Muscle layer of duodenum (tissue), 2 donors: ENCODE measurements around the gene C1orf74.
A peak's percentile ranks its signal among the peaks of the same experiment; 100 is the strongest.

Experiments
- H3K27ac ChIP-seq: one replicate; pipeline ENCODE4 v1.7.0; 2013; ENCODE audit warnings: mild to moderate bottlenecking, low read length
- H3K27me3 ChIP-seq: one replicate; pipeline ENCODE4 v1.7.0; 2013; ENCODE audit warnings: low read depth, mild to moderate bottlenecking, control low read depth, low read length
- H3K36me3 ChIP-seq, 2 donors: one replicate each; pipeline ENCODE4 v1.7.0; 2013; ENCODE audit warnings: low read length in 2 of 2, control low read depth in 1 of 2, mild to moderate bottlenecking in 1 of 2; ENCODE audit not compliant: insufficient read depth in 2 of 2, control insufficient read depth in 1 of 2
- H3K4me1 ChIP-seq, 2 donors: one replicate each; pipeline ENCODE4 v1.7.0; 2013; ENCODE audit warnings: low read length in 2 of 2, mild to moderate bottlenecking in 2 of 2, control low read depth in 1 of 2, moderate library complexity in 1 of 2; ENCODE audit not compliant: insufficient read depth in 2 of 2, control insufficient read depth in 1 of 2
- H3K4me3 ChIP-seq, 2 donors: one replicate each; pipeline ENCODE4 v1.7.0; 2013; ENCODE audit warnings: low read length in 2 of 2, low read depth in 1 of 2, mild to moderate bottlenecking in 1 of 2
- H3K9me3 ChIP-seq, 2 donors: one replicate each; pipeline ENCODE4 v1.7.0; 2013; ENCODE audit warnings: low read length in 2 of 2, control low read depth in 1 of 2, mild to moderate bottlenecking in 1 of 2; ENCODE audit not compliant: control insufficient read depth in 1 of 2
- donor health status: healthy.

The C1orf74 gene

DNA sequence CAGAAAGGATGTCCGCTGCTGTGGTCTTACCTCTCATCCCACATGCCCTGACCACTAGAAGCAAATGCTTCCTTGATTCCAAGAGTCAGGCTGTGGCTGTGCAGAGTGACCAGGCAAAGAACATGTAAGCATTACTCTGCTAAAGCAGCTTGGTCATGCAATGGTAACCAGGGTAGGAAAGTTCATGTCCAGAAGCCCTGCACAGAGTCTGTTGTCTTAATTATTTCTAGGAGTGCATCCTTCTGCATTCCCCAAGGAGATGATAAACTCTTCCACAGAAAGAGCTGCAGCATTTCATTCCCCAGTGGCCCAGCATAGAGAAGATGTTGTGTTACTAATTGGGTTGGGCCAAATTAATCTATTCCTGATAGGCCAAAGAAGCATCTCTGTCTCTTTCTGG lies 33.3 kb upstream of the C1orf74 start:
- H3K27ac ChIP-seq, result no peak overlapping the region
- H3K27me3 ChIP-seq, result no peaks in the 10 kb centered on the region
- H3K4me3 ChIP-seq, result no peak overlapping the region
- H3K4me1 ChIP-seq, result no peaks in the 10 kb centered on the region
- no peaks in the 10 kb centered on the region for H3K9me3 ChIP-seq
- no peaks in the 10 kb centered on the region for H3K36me3 ChIP-seq

DNA sequence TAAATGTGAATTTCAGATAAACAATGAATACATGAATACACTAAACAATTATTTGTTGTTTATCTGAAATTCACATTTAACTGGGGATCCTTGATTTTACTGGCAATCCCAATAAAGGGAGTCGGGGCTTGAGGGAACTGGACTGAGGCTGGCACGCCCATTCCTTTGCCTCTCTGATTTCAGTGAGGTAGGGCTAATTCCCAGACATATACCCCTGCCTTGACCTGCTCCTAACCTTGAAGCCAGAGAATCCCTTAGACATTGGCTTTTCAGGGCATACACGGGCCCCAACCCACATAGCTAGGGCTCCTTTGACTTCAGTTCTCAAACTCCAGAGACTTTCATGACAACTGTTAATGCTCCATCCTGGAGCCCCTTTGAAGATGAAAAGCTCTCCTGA lies 32.6 kb upstream of the C1orf74 start:
- H3K9me3 ChIP-seq, result no peaks in the 10 kb centered on the region
- no peaks in the 10 kb centered on the region for H3K27me3 ChIP-seq
- H3K4me1 ChIP-seq, result no peaks in the 10 kb centered on the region
- H3K36me3 ChIP-seq, result no peaks in the 10 kb centered on the region
- no peak overlapping the region for H3K27ac ChIP-seq
- H3K4me3 ChIP-seq, result no peak overlapping the region

DNA sequence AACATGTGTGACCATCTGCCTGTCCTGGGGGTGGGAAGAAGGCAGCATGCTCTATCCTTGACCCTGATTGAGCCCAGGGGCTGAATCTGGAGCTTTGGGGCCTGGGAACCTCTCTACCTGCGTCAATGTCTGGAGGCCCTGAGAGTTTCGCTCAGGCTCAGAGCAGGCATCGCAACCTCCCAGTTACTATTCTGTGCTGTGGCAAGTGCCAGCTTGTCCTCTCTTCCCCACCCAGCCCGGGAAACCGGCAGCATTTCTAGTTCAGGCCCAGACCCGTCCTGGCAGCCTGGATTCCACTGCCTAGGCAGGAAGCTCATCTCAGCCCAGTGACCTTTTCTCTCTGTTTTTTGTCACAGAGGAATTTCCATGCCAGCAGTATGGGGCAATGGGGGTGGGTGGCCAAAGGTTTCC lies 31.6 kb upstream of the C1orf74 start:
- no peaks in the 10 kb centered on the region for H3K4me1 ChIP-seq
- no peak overlapping the region for H3K27ac ChIP-seq
- no peaks in the 10 kb centered on the region for H3K36me3 ChIP-seq
- no peaks in the 10 kb centered on the region for H3K9me3 ChIP-seq
- no peaks in the 10 kb centered on the region for H3K27me3 ChIP-seq
- no peak overlapping the region for H3K4me3 ChIP-seq

DNA sequence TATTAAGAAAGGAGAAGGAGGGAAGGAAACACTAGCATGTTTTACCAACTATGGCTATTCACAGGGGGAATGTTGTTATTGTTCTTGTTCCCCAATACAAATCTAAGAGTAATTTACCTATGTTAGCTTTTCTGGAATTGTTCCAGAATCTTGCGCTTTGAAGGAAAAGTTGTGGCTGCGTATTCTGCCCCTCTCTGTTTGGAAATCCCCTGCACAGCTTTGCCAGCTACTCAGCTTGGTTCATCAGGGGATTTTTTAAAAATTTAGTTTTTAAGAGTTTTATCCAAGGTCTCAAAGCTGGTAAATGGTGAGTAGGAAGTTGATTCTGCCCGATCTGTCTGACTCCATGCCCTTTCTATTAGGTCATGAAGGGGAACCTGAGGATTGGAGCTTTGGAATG lies 31.1 kb upstream of the C1orf74 start:
- H3K9me3 ChIP-seq, result no peaks in the 10 kb centered on the region
- H3K27ac ChIP-seq, result no peak overlapping the region
- H3K4me1 ChIP-seq, result no peaks in the 10 kb centered on the region
- H3K4me3 ChIP-seq, result no peak overlapping the region
- no peaks in the 10 kb centered on the region for H3K27me3 ChIP-seq
- no peaks in the 10 kb centered on the region for H3K36me3 ChIP-seq

- H3K9me3 ChIP-seq, result no peaks in the 10 kb centered on the region
- H3K27me3 ChIP-seq, result no peaks in the 10 kb centered on the region
- no peaks in the 10 kb centered on the region for H3K4me1 ChIP-seq
- H3K4me3 ChIP-seq, result no peak overlapping the region
- H3K27ac ChIP-seq, result no peak overlapping the region
- H3K36me3 ChIP-seq, result no peaks in the 10 kb centered on the region
Observed at GRCh38 chr1:209813902-209814301, 29.5 kb upstream of the C1orf74 start.

DNA sequence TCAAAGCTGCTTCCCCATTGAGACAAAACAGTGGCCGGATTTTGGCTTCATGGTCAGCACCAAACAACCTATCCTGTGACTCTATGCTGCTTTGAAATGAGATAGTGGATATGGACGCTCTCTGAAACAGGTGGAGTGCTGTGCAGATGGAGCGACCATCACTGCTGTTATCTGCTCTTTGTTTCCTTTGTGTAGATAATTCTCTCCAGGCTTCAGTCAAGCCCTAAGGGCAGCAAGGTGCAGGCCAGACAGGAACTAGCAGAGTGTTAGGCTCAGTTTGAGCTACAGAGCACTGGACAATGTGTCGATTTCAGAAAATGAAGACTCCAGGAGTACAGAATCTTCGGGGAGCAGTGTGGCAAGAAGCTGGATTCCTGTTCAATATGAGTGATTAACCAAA lies 26.4 kb upstream of the C1orf74 start:
- Histone ChIP-seq H3K9me3 (no peaks in the 10 kb centered on the region), H3K4me3 (no peak overlapping the region), H3K27ac (no peak overlapping the region), H3K4me1 (peaks cover 0 to 6% of the 10 kb centered on the region in 2 donors), H3K27me3 (no peaks in the 10 kb centered on the region), H3K36me3 (no peaks in the 10 kb centered on the region)

DNA sequence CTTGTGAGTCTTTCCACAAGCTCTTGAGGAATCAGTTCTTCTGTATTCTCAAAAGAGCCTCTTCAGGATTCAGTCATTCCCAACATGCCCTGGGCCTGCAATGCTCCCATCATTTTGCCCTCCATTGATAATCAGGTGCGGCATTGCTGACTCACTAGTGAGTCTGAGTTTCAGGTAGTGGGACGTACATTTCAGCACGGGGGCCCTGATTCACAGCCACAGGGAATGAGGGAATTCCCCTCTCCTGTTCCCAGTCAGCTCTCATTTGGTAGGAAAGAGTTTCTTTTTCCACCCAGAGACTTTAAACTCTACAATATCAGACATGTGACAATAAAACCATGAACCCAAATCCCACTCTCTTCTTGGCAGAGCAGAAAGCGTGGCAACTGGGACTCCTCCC lies 25.3 kb upstream of the C1orf74 start:
- Histone ChIP-seq H3K27ac (no peak overlapping the region), H3K4me1 (peaks cover 0 to 6% of the 10 kb centered on the region in 2 donors), H3K27me3 (no peaks in the 10 kb centered on the region), H3K4me3 (no peak overlapping the region), H3K9me3 (no peaks in the 10 kb centered on the region), H3K36me3 (no peaks in the 10 kb centered on the region)

DNA sequence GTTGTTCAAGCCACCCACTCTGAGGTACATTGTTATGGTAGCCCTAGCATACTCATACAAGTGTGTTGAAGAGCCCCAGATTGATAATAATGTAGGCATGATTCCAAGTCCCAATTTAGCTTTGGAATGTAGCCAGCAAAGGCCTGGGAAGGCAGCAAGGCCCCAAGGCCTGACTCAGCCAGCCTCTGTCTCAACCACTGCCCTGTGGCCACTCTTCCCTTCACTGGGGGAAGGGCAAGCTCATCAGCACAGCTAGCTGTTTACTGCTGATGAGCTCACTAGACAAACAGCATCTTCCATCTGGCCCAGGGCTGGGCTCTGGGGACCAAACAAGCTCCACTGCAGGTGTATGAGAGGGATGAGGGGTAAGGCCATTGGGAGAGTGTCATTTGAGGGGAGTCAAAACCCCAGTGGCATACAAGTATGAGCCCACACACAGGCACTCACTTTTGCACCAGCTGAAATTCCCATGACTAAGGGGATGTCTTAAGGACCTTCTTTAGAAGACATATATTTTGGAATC lies 23.8 kb upstream of the C1orf74 start:
- no peak overlapping the region for H3K4me3 ChIP-seq
- no peaks in the 10 kb centered on the region for H3K36me3 ChIP-seq
- peaks cover 0 to 6% of the 10 kb centered on the region in 2 donors for H3K4me1 ChIP-seq
- H3K27me3 ChIP-seq, result no peaks in the 10 kb centered on the region
- H3K27ac ChIP-seq, result no peak overlapping the region
- no peaks in the 10 kb centered on the region for H3K9me3 ChIP-seq

- H3K9me3 ChIP-seq, result no peaks in the 10 kb centered on the region
- peaks cover 0 to 6% of the 10 kb centered on the region in 2 donors for H3K4me1 ChIP-seq
- H3K27ac ChIP-seq, result no peak overlapping the region
- H3K4me3 ChIP-seq, result no peak overlapping the region
- no peaks in the 10 kb centered on the region for H3K27me3 ChIP-seq
- no peaks in the 10 kb centered on the region for H3K36me3 ChIP-seq
Observed at GRCh38 chr1:209807509-209807908, 23.1 kb upstream of the C1orf74 start.

GRCh38 chr1:209805875-209806760 lies 21.8 kb upstream of the C1orf74 start, which contains the start of gene IRF6:
IRF6 (minus strand) TSS chr1:209806142; CDS start chr1:209801413, 4,729 bp downstream.
- Histone ChIP-seq H3K36me3 (no peaks in the 10 kb centered on the region), H3K27me3 (no peaks in the 10 kb centered on the region), H3K27ac (peak within 1 kb of the TSS; percentile 91), H3K4me1 (peaks cover 0 to 10% of the 10 kb centered on the region in 2 donors), H3K4me3 (peak within 1 kb of the TSS; percentile 45 to 61), H3K9me3 (no peaks in the 10 kb centered on the region)

GRCh38 chr1:209805341-209805781 lies 21.0 kb upstream of the C1orf74 start:
- Histone ChIP-seq H3K27ac (peak overlapping the region; percentile 91), H3K4me1 (peaks cover 0 to 10% of the 10 kb centered on the region in 2 donors), H3K9me3 (no peaks in the 10 kb centered on the region), H3K4me3 (peak overlapping the region; percentile 45 to 61), H3K36me3 (no peaks in the 10 kb centered on the region), H3K27me3 (no peaks in the 10 kb centered on the region)
